ENCODE data around the gene GDF11.

Gene GDF11

GRCh38 chr12:55718015-55718414 is 24.9 kb upstream of the GDF11 start (continued):
- TF ChIP-seq ZNF133 (tag by site-specific recombination; IDR thresholded peaks at IDR 0.05) (no peak), ZNF2 (tag by site-specific recombination; IDR thresholded peaks at IDR 0.05) (no peak), KLF7 (tag by site-specific recombination; IDR thresholded peaks at IDR 0.05; ENCODE audit: borderline replicate concordance) (no peak), ZNF335 (tag by site-specific recombination; conservative IDR thresholded peaks at IDR 0.05) (peak; percentile 19; the same call in 1 of the 2 replicates), EGR2 (tag by site-specific recombination; IDR thresholded peaks at IDR 0.05; ENCODE audit: low read depth) (peak; percentile 98), ZNF350 (tag by site-specific recombination; IDR thresholded peaks at IDR 0.05) (no peak), HIC1 (tag by site-specific recombination; IDR thresholded peaks at IDR 0.05) (no peak), HOXC10 (CRISPR knock-in tag; IDR thresholded peaks at IDR 0.05) (no peak), ZNF639 (tag by site-specific recombination; IDR thresholded peaks at IDR 0.05) (no peak), ZNF747 (tag by site-specific recombination; IDR thresholded peaks at IDR 0.05) (no peak), ZNF513 (tag by site-specific recombination; IDR thresholded peaks at IDR 0.05) (no peak), ZNF580 (tag by site-specific recombination; IDR thresholded peaks at IDR 0.05) (no peak), ZBTB6 (tag by site-specific recombination; IDR thresholded peaks at IDR 0.05) (no peak), ZBTB20 (tag by site-specific recombination; IDR thresholded peaks at IDR 0.05) (no peak)

GRCh38 chr12:55718624-55719275 is 24.2 kb upstream of the GDF11 start:
- TF ChIP-seq ZNF610 (tag by site-specific recombination; IDR thresholded peaks at IDR 0.05; ENCODE audit: borderline replicate concordance) (no peak), IKZF3 (tag by site-specific recombination; IDR thresholded peaks at IDR 0.05) (peak; percentile 83), ZNF530 (tag by site-specific recombination; IDR thresholded peaks at IDR 0.05; ENCODE audit: low read depth) (no peak)
- H3K4me1 ChIP-seq (ENCODE audit: control insufficient read depth, insufficient read depth, low read length) = peaks cover 13% of the 10 kb centered on the region; the same call in 1 of the 2 replicates
- H3K27ac ChIP-seq (ENCODE audit: extremely low read depth, low read depth, low read length) = no peak overlapping the region
- peaks cover 0 to 32% of the 10 kb centered on the region in 2 experiments; a peak in 1 of 3 replicates for H3K36me3 ChIP-seq (ENCODE audit: control insufficient read depth in 2 of 2, insufficient read depth in 1 of 2, low read length in 2 of 2)
- ChIA-PET CTCF (interaction anchor here (1.0 to 3.0 kb wide), 4 partner anchors 12 to 221 kb away, joined by 3 to 21 read pairs (median 6); no protein-coding TSS in a partner anchor), POLR2A (interaction anchor here (1.7 kb wide), 1 partner anchor 10 kb away, joined by 7 read pairs; the partner anchor contains the start of gene CD63)
- H3K9me3 ChIP-seq (ENCODE audit: control insufficient read depth, insufficient read depth, low read depth, low read length) = no peaks in the 10 kb centered on the region
- no peak overlapping the region for H3K4me3 ChIP-seq (ENCODE audit: low read depth, low read length)
